Keratinocyte (primary cell): ENCODE data around the gene HECA.

Experiments
- CTCF ChIP-seq, 3 experiments: IDR thresholded peaks in 1 of 3; conservative IDR thresholded peaks in 1 of 3; optimal IDR thresholded peaks in 1 of 3; 2 replicates in 2 of 3; 3 replicates in 1 of 3; pipeline versions ENCODE3 to v1.5.1; 2011; ENCODE audit warnings: low read length in 3 of 3, mild to moderate bottlenecking in 3 of 3, moderate library complexity in 2 of 3, control low read depth in 1 of 3, inconsistent platforms in 1 of 3; ENCODE audit not compliant: insufficient read depth in 2 of 3; ENCODE audit errors: extremely low read depth in 1 of 3
- EZH2 ChIP-seq: IDR thresholded peaks from one replicate; pipeline ENCODE4 v1.6.1; 2012; ENCODE audit warnings: inconsistent platforms, mild to moderate bottlenecking, low read length, moderate library complexity

GRCh38 chr6:139172567-139172966 is 37.7 kb downstream of the HECA start:
- no peak for TF ChIP-seq CTCF (optimal IDR thresholded peaks at IDR 0.05 in 1 of 3, IDR thresholded peaks at IDR 0.05 in 1 of 3, conservative IDR thresholded peaks at IDR 0.05 in 1 of 3; ENCODE audit: extremely low read depth in 1 of 3, insufficient read depth in 2 of 3, low read length in 3 of 3)
- TF ChIP-seq EZH2, result no peak
